ENCODE data around the gene EXOG. TPM values are rescaled to one million over a fixed set of nuclear protein-coding genes. Genes with fewer than 3 reads are reported as not detected.

The EXOG gene
- total and polyA plus RNA-seq, 11 donors = 18.3 to 35.9 (median 25.0) TPM

DNA sequence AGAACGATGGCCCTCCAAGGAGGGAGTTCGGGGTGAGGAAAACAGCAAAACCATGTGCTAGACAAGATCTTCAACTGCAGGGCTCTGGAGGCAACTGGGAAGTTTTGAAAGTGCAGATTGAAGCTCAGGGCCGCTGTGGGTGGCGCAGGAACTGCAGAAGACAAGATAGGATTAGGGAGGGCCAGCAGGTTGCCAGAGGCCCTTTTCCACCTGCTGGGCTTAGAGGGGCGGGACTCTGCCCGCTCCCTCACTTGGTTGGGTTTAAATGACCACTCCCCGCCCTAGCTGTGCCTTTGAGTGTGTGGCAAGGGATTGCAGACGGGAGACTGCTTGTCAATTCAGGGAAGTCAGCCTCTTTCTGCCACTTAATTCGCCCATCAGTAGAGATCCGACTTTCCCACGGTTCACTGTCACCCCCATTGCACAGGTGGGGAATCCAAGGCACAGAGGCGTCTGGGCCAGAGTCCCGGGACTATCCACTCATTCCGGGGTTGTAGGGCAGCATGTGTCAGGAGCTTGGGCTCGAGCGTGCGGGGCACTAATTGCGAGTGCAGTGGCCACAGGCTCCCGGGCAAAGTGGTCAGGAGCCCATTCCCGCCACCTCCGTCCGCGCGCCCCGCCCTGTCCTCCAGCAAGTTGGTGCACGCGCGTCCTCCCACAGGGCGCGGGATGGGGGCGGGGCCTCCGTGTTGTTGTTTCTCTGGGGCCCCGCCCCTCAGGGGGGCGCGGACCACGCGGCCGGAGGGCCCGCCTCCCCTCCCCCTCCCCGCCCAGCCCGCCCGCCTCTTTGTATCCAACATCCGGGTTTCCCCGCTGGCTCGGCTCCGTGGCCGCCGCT, 42.8 kb upstream of the EXOG start, which contains the start of gene ACVR2B:
TSS of gene ACVR2B (plus strand) at position 816 of the 838 bp plus-strand sequence. CDS start 433 bp downstream, outside the sequence.
- peaks cover 0 to 38% (median 24%) of the 10 kb centered on the region in 12 donors for H3K4me1 ChIP-seq
- DNase-seq = peak; percentile 87 to 96 (median 92)
- peak; percentile 86 to 93 (median 90) for ATAC-seq
- no peaks in the 10 kb centered on the region for H3K9me3 ChIP-seq
- no peaks in the 10 kb centered on the region for H3K36me3 ChIP-seq
- H3K27me3 ChIP-seq = peaks cover 0 to 9% (median 0%) of the 10 kb centered on the region in 9 donors
- H3K27ac ChIP-seq = peak within 1 kb of the TSS; percentile 75 to 95 (median 82)
- WGBS, 4 donors = 6 to 36% (median 13%) methylated on average over 11 to 48 of the region's 48 CpGs
- intact Hi-C loops (cut with DNase I) = loop anchor here in 2 of 10 donors (5.0 to 10.0 kb wide), 2 partner anchors 316 to 318 kb away; partner anchors contain the start of genes ACAA1 (in 2 of the 2) and MYD88 (in 2 of the 2)
- TF ChIP-seq, protein P1, sequence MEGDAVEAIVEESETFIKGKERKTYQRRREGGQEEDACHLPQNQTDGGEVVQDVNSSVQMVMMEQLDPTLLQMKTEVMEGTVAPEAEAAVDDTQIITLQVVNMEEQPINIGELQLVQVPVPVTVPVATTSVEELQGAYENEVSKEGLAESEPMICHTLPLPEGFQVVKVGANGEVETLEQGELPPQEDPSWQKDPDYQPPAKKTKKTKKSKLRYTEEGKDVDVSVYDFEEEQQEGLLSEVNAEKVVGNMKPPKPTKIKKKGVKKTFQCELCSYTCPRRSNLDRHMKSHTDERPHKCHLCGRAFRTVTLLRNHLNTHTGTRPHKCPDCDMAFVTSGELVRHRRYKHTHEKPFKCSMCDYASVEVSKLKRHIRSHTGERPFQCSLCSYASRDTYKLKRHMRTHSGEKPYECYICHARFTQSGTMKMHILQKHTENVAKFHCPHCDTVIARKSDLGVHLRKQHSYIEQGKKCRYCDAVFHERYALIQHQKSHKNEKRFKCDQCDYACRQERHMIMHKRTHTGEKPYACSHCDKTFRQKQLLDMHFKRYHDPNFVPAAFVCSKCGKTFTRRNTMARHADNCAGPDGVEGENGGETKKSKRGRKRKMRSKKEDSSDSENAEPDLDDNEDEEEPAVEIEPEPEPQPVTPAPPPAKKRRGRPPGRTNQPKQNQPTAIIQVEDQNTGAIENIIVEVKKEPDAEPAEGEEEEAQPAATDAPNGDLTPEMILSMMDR (IDR thresholded peaks at IDR 0.05) = no peak
- TF ChIP-seq POLR2A (IDR thresholded peaks at IDR 0.05) = no peak
- peak within 1 kb of the TSS; percentile 76 to 98 (median 89) for H3K4me3 ChIP-seq

DNA sequence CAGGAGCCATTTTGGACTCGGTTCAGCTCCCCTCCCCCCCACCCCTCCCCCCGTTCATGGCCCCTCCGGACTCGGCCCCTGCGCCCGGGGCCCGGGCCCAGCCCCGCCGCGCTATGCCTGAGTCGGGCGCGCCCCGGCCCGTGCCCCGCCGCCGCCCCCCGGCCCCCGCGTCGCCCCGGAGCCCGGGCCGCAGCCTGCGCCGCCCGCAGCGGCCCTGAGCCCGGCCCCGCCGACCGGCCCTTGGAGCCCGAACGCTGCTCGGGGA, 42.3 kb upstream of the EXOG start:
- no peak for ATAC-seq
- intact Hi-C loops (cut with DNase I) = loop anchor here in 2 of 10 donors (5.0 to 10.0 kb wide), 2 partner anchors 317 to 319 kb away; partner anchors contain the start of genes ACAA1 (in 2 of the 2) and MYD88 (in 2 of the 2)

DNA sequence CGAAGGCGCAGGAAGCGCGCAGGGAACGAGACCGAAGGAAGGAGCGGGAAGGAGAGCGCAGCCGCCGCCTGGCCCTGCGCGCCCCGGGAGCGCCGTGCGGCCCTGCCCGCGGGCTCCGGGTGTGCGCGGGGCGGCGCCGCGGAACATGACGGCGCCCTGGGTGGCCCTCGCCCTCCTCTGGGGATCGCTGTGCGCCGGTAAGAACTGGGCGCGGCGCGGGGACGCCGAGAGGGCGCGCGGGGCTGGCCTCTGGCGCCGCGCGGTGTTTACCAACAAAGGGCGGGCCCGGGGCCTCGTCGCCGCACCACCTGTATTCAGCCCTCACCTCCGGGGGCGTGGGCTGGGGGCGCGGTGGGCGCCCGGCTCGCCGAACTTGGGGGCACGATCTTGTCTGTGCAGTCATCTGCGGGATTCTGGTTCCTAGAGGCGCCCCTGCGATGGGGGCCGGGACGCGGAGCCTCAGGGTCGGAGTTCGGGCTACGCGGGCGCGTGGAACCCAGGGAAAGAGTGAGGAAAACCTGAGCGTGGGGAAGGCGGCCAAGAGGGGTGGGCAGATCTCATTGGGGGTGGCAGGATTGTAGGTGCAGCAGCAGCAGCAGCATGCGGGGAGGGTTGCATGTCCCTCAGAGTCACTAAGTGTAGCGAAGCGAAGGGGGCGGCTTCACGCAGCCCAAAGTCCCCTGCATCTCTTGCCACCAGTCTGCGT, 41.8 kb upstream of the EXOG start:
- H3K9me3 ChIP-seq = no peaks in the 10 kb centered on the region
- intact Hi-C loops (cut with DNase I) = loop anchor here in 2 of 10 donors (5.0 to 10.0 kb wide), 2 partner anchors 317 to 320 kb away; partner anchors contain the start of genes ACAA1 (in 2 of the 2) and MYD88 (in 2 of the 2)
- H3K4me3 ChIP-seq = peak overlapping the region; percentile 76 to 98 (median 89)
- peaks cover 0 to 47% (median 34%) of the 10 kb centered on the region in 12 donors for H3K4me1 ChIP-seq
- H3K27ac ChIP-seq = peak overlapping the region; percentile 75 to 95 (median 82)
- peaks cover 0 to 9% (median 0%) of the 10 kb centered on the region in 9 donors for H3K27me3 ChIP-seq
- ATAC-seq (peak in 3 of 4 donors; percentile 16 to 41 (median 40)), DNase-seq (peak in 2 of 5 donors; percentile 36 to 67)
- TF ChIP-seq, protein P1 (IDR thresholded peaks at IDR 0.05) = no peak
- peak in 1 of 2 donors; percentile 9 for TF ChIP-seq POLR2A (IDR thresholded peaks at IDR 0.05)
- WGBS, 4 donors = 0 to 1% (median 1%) methylated on average over 34 to 78 of the region's 78 CpGs
- no peaks in the 10 kb centered on the region for H3K36me3 ChIP-seq

More for the DNA sequence above, 42.3 kb upstream of the EXOG start:
- Histone ChIP-seq H3K4me3 (peak overlapping the region; percentile 76 to 98 (median 89)), H3K36me3 (no peaks in the 10 kb centered on the region), H3K9me3 (no peaks in the 10 kb centered on the region), H3K27me3 (peaks cover 0 to 9% (median 0%) of the 10 kb centered on the region in 9 donors), H3K4me1 (peaks cover 0 to 42% (median 29%) of the 10 kb centered on the region in 12 donors), H3K27ac (peak overlapping the region; percentile 75 to 95 (median 82))
- WGBS, 4 donors = 1% methylated on average over 36 of the region's 36 CpGs; no CpG with 5 or more reads in 2 of the 4 donors
- TF ChIP-seq POLR2A (IDR thresholded peaks at IDR 0.05) = no peak
- TF ChIP-seq, protein P1 (IDR thresholded peaks at IDR 0.05) = no peak
- no peak for DNase-seq
